NCI-H2227 treated with DMSO at 0.1 percent for 48 hours (cell line): ENCODE data around the gene NECTIN1.

ENCODE experiments used
- DNase-seq: peaks from one replicate; lab custom pipeline; 2025; lab: John Stamatoyannopoulos, UW

Gene NECTIN1

DNA sequence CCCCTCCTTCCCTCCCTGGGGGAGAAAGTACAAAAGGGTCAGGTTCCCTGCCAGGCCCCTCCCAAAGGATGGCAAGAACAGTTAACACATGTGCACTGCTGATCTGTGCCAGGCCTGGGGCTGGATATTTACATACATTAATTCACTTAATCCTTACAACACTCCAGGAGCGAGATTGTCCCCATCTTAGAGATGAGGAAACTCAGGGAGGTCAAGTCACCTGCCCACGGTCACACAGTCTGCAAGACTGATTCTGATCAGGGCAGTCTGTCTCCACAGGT is 36.5 kb downstream of the NECTIN1 start:
- DNase-seq = no peak

DNA sequence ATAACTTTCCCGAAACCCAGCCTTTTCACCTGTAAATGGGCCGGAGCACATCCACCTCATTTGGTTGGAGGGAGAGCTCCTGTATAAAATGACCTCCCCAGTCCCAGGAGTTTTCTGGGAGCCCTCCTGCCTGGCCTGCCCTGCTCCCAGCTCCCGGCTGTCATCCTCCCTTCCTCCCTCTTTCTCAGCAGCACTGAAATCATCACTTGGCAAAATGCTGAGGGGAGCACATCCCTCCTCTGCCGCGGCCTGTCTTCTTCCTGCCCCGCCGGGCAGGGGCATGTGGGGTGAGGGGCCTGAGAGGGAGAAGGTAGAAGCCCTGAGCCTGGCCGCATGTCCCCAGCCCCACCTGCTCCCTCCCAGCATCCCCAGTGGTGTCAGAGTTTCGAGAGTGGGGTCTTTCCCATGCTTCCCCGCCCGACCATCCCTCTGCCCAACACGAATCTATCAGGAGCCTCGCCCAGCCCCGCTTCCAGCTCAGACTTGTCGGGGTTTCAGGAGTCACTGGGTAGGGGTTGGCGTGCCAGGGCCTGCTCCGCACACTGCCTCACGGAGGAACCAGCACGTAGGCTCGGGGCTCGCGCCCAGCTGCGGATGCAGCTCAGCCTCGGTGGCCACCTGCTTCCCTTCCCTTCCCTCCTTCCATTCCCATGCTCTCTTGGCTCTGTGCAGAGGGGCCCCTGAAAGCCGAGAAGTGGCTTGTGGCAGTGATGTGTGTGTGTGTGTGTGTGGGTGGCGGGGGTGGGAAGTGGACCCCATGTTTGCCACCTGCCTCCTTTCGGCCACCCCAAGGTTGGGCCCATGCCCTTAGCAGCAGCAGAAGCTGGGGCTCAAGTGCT is 37.1 kb downstream of the NECTIN1 start:
- DNase-seq = no peak

DNA sequence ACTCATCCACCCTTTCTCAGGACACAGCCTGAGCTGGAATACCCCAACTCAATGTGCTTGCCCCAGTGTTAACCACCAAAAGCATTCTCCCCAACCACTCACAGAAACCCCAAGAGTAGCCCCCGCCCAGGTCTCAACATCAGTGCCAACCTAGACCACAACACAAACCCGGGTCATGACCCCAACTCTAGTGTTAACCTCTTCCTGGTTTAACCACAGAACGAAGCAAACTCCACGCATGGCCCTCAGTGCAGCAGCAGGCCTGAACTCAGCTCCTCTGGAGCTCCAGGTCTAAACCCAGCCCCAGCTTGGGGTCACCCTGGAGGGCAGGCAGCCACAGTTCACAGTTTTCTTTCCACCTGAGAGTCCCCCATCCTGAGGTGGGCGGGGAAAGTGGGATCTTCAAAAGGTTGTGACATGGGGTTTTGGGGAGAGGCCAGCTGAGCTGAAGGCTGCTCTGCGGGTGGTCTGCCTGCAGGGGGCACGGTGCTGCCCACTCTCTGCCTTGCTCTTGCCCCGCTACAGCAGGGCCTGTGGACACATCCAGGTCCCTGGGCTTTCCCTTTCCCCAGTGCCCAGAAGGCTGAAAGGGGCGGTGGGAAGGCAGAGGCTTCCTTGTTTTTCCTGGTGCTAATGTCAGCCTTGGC is 37.9 kb downstream of the NECTIN1 start:
- DNase-seq = no peak

DNA sequence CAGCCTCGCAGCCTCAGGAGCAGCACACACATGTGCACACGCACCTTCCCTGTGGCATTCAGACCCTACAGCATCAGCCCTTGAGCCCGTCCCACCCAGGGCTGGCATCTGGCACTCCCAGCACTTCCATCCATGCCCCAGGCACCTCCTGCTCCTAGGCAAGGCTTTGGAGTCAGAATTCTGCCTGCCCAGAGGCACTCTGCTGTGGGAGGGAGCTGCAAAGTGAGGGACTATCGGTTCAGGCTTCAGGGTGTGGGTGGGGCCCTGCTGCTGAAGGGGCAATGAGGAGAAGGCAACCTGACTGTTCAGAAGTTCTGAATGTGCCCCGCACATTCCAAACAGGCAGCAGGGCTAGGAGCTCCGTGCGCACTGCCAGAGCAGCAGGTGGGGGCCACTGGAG is 39.7 kb downstream of the NECTIN1 start:
- no peak for DNase-seq

DNA sequence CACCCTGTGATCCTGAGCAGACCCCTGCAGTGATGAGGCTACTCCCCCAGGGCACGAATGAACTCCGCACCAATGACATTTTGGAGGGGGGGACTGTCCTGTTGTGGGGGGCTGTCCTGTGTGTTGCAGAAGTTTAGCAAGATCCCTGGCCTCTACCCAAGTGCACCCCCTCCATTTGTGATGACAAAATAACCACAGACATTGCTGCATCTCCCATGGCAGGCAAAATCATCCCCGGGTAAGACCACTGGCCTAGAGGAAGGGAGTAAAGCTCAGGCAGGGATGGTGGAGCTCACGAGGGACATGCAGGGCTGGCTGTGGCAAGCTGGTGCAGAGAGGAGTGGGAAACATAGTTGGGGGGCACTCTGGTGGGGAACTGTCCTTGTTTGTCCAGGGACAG is 40.6 kb downstream of the NECTIN1 start:
- no peak for DNase-seq

DNA sequence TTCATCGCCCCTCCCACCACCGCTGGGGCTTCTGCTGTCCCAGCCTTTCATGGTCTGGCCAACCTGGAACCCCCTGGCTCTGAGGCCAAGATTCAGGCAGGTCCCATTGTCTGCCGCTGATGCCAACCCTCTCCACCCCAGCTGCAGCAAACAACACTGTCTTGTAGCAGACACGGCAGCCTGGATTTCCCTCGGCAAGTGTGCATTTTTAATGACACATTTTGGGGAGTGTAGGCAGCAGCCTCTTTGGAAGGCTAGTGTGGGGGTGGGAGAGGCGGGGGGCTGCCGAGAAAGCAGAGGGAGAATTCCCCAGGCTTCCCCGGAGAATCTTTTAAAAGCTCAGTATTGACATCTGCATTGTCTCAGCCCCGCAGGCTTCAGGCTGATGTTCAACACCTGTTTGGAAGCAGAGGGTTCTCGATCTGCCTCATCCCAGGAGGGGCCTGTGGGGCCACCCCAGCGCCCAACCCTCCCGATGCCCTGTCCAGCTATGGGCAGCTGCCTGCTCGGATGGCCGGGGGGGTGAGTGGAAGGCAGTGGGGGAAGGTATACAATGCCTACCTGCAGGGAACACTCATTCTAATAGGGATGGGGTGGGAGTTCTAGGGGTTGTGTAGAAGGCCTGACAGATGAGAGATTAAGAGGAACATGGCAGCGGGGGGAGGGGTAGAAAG is 41.5 kb downstream of the NECTIN1 start:
- no peak for DNase-seq

DNA sequence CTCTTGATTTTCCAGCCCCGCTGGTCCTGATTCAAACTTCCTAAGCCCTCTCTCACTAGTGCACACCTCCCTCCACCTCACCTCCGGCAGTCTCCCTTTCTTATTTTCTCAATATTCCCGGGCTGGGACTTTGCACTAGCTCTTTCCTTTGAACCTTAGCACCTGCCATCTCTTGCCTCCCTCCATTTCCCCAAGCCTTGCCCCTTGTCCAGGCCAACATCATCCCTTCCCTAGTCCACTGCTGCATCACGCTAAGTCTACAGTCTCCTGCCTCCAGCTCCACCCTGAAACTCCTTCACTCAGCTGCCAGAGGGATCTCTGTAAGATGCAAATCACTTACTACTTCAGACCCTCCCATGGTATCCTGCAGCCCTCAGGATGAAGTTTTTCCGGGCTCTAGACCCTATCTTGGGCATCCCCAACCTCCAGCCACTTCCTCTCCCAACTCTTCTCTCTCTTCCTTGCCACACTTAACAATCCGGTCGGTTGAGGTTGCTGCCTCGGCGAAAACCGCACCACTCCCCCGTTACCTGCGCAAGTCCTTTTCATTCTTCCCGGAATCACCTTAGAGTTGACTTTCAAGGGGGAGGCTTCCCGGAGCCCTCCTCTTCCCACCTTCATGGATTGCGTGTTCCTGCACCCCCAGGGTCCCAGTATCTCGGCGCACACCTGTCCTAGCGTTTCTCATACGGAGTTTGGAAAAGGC is 42.7 kb downstream of the NECTIN1 start:
- DNase-seq = no peak

DNA sequence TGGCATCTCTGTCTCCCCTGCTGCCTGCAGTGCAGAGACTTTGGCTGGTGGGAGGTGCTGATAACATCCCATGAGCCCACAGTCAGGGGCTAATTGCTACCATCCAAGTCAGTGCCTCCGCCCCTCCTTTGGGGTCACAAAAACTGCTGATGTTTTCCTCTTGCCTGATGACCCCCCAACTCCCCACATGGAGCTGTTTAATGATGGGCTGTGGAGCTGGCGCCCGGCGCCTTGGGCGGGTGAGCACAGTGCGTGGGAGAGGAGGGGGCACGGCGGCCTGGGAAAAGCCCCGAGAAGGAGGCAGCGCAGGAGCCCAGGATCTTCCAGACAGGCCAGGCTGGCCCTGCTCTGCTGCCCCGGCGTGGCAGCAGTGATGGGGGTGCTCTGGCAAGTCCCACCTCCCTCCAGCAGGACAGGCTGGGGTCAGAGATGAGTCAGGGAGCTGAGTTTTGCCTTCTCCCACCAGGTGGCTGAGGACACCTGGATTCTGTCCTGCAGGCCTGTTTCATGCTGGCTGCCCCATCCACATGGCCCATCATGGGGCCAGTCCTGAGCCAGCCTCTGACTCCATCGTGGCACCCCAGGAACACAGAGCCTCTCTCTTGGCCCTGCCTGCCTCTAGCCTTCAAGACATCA is 43.8 kb downstream of the NECTIN1 start:
- DNase-seq = peak; percentile 31

DNA sequence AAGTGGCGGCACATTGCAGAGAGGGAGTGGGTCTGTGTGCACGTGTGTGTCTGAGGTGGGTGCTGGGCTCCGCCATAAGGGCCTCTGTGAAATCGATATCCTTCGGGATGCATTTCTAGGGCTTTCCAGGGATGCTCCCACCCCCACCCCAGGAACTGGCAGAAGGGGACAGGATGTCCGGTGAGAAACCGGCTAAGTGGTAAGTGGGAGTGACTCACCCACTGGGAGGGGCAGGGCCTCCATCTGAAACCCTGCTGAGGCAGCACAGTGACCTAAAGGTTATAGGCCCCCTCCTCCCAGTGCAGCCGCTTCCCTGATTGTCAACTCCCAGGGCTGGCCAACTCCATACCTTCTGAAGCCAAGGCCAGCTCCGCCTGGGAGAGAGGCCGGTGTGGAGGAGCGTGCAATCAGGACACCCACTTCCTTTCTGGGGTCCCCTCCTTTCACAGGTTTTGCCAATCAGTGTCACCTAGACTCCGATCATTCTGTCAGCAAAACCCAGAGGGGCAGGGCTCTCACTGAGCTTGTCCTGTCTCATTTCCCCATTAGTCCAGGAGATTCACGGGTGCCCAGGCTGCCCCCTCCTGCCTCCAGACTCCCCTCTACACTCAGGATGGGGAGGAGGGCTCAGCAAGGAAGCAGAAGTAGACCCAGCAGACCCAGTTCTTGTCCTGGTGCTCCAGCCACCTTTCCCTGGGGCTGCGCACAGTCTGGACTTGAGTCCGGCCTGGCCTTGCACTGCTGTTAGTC is 44.5 kb downstream of the NECTIN1 start:
- no peak for DNase-seq

DNA sequence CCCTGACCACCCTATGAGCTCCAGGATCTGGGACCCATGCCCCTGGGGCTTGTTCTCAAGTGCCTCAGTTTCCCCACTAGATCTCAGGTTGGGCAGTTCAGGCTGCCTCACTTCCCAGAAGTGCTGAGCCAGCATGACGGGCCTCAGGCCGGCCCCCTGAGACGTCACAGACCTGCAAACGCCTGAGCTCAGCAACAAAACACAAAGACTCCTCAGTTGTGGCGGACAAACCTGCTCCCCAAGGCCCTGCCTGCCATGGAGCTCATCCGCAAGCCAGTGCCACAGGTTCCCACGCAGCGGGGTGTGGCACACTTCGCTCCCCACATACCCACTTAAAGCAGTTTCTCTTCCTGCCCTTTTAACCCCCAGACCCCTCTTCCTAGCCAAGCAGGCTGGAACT is 45.2 kb downstream of the NECTIN1 start:
- DNase-seq = no peak

DNA sequence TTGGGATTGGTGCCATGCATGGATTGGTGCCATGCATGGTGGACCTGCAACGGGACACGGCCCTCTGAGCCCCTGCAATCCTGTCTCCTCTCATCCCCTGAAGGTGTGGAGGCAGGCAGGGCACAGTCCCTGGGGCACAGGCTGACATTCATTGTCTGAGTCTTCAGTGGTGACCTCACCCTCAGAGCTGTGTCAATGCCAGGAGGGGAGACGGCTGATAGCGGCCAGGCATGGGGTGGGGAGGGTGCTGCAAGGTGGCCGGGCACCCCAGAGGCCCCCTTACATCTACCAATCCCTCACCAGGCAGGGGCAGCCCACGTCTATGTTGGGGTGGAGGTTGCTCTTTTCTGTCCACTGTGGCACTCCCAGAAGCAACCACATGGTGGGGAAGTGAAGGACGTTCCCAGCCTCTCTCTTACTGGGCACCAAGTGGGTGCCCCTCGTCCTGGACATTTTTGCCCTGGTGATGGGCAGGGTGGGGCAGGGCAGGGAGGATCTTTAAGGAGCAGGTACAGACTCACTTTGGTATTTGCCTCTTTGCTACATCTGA is 47.6 kb downstream of the NECTIN1 start:
- DNase-seq = no peak

DNA sequence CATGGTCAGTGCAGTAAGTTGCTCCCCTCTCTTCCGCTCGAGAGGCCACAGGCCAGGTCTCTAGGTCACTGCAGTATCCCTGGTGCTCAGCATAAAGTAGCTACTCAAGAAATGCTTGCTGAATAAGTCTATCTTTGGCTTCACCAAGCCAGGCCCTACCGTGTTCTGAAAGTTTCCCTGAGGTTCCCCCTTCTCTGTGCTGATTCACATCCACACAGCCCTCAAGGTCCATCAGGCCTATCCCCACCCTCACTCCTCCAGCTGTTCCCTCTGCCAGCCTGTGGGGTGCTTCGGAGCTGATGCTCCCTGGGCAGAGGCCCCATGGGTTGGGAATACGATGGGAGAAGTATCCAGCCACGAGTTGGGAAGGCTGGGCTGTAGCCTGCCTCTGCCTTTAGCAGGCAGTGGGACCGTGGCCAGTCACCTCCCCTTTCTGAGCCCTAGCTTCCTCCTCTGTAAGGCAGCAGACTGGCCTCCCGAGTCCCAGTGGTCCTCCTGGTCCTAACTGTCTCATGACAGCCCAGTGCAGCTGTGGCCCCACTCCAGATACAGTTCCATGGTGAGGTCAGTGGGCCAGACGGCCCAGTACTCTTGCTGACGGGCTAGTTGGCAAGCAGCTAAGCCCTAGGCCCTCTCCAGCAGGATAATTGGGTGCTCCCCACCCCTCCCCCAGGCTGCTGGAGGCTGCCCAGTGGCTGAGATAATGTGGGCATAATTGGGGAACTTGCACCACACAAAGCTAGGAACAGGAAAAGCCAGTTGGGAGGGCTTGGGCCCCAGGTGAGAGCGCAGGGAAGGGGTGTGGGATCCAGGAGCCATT is 48.2 kb downstream of the NECTIN1 start:
- DNase-seq = no peak

DNA sequence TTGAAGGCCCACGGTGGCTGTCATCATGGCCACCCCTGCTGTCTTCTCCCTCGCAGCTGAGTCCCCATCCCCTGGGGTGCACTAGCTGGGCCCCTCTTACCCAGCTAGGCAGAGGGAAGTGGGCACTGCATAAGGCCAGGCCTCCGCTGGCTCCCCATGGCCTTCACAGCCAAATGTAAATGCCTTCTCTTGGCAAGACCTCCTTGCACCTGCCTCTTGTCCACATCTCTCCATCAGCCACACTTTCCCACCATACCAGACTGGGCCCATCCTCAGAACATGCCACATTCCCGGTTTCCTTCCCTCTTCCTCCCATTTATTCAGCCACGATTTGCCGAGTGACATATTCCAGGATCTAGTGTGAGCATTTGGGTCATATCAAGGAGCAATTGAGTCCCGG is 49.7 kb downstream of the NECTIN1 start:
- DNase-seq = no peak

DNA sequence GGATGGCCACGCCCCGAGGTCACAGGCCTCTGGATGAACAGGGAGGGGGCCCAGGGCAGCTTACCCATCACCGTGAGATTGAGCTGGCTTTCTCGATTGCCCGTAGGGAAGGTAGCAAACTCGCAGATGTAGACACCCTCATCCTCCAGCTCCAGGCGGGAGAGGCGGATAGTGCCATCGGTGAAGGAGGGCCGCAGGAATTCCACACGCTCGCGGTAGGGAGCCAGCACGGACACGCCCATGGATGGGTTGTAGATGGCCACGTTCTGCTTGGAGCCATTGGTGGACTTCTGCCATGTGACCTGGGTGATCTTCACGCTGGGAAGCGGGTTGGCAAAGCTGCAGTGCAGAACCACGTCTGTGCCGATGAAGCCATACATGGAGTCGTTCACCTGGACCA is 50.6 kb downstream of the NECTIN1 start:
- no peak for DNase-seq

DNA sequence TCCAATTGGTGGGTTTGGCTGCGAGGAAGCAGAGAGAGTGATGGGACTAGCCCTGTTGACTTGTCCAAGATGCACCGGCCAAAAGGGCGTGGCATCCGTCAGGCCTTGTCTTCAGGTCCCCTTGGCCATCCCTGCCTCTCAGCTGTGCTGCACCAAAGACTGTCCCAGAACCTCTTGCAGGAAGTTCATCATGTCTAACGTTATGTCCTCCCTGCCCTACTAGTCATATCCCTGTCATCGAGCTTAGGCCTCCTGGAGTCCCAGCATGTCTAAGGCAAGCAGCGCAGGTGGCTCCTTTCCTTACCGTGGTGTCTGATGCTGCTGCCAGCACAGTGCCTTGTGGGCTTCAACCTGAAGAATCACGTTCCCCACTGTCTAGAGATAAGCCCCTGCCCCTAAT is 51.2 kb downstream of the NECTIN1 start:
- no peak for DNase-seq

DNA sequence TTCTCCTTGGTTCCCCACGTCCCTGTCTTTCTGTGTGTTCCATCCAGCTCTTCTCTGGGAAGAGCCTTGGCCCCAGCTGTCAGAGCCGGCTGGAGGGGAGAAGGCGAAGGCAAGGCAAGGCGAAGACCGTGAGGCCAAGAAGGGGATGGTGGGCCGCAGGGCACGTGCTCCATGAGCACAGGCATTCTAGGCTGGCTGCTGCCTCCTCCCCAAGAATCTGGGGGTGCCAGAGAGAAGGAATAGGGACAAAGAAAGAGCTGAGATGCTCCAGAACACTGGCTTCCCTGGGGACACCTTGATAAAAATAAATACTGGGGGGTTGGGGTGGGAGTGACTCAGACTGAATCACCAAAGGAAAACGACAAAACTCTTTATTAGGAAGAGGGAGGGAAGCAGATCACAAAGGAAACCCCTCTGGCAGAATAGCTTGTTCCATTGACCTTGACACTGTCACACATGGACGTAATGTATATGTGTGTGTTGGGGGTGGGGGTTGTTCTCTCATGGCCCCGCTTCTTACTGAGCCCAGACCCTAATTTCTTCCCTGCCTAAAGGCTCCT is 52.5 kb downstream of the NECTIN1 start:
- DNase-seq = no peak

DNA sequence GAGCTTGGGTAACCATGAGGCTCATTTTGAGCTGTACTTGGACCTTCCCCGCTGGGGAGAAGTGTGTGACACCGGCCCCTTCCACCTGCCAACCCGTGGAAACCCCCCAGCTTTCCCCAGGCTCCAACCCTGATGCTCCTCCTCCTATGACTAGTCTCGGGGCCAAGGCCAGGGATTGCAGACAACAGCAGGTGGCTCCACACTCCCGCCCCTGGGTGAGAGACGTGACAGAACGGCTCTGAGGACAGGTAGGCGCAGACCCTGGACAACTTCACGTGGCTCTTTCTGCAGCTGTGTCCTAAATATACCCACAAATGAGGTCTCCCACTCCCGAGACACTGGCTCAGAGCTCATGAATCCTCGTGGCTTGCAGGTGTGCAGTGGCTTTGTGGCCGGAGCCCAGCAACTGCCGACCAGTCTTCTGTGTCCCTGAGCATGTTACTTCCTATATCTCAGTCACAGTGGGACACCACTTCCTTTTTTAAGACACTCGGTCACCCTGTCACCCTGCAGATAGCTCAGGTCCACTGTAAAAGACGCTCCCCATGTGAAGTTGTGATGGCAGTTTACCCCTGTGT is 55.2 kb downstream of the NECTIN1 start:
- no peak for DNase-seq

DNA sequence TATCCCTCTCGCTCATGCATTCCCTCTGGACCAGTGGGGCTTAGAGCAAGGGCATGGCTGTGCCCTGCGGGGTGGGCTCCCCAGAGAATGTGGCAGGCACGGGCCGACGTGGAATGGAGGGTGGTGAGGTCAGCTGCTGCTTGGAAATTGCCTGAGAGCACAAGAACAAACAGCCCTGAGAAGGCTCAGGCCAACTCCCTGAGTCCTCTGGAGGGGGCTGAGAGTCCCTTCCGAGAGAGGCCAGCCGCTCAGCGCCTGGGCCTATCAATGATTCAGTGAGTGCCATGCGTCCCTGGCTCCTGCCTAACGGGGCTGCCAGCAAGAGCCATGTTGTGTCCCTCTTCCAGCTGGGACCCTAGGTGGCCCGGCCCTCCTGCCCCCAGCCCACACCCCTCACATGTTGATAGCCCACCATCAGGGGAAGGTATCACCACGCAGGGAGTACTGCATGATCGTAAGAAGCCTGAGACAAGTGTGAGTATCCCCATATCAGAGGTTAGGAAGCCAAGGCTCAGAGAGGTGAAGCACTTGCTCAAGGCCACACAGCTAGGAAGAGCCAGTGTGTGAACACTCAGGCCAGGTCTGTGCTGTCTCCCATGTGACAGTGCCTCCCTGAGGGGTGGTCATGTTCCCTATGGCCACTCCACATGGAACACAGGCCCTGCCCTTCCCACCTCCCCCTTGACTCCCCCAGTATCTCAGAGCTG is 55.8 kb downstream of the NECTIN1 start:
- no peak for DNase-seq

DNA sequence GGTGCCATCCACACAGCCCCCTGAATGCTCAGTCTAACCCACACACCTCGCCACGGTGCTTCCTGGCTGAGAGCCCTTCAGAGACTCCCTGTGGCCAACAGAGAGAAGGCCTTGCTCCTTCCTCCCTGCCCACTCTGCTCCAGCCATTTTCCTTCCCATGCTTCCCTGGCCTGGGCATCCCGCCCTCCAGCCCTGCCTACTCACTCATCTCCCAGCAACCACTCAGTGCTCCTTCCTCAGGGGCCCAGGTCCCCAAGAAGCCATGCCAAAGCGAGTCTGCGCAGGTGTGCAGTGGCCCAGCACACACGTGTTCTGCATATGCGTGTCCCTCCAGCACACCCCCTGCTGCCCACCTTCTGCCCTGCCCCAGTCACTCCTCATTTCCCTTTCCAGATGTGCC is 56.4 kb downstream of the NECTIN1 start:
- DNase-seq = no peak
